Rectal smooth muscle tissue (tissue), 1 donor: ENCODE measurements around the gene FOXF2.
A peak's percentile ranks its signal among the peaks of the same experiment; 100 is the strongest.

Experiments
- H3K27ac ChIP-seq: one replicate; pipeline ENCODE4 v1.7.0; 2013; ENCODE audit warnings: low read depth, low read length, inconsistent platforms
- H3K27me3 ChIP-seq: one replicate; pipeline ENCODE4 v1.7.0; 2013; ENCODE audit warnings: low read length; ENCODE audit not compliant: control insufficient read depth, insufficient read depth
- H3K36me3 ChIP-seq: one replicate; pipeline ENCODE4 v1.7.0; 2013; ENCODE audit warnings: low read length; ENCODE audit not compliant: control insufficient read depth, insufficient read depth
- H3K4me1 ChIP-seq: one replicate; pipeline ENCODE4 v1.7.0; 2013; ENCODE audit warnings: low read length; ENCODE audit not compliant: control insufficient read depth, insufficient read depth
- H3K4me3 ChIP-seq: one replicate; pipeline ENCODE4 v1.7.0; 2013; ENCODE audit warnings: low read length
- H3K9ac ChIP-seq: one replicate; pipeline ENCODE4 v1.7.0; 2013; ENCODE audit warnings: low read length

FOXF2 gene

GRCh38 chr6:1387876-1388629, 1.3 kb upstream of the FOXF2 start:
- no peak overlapping the region for H3K9ac ChIP-seq
- H3K4me1 ChIP-seq, result peaks cover under 1% of the 10 kb centered on the region
- peaks cover 25% of the 10 kb centered on the region for H3K27me3 ChIP-seq
- peak overlapping the region; percentile 91 for H3K27ac ChIP-seq
- H3K36me3 ChIP-seq, result no peaks in the 10 kb centered on the region
- peak overlapping the region; percentile 44 for H3K4me3 ChIP-seq

DNA sequence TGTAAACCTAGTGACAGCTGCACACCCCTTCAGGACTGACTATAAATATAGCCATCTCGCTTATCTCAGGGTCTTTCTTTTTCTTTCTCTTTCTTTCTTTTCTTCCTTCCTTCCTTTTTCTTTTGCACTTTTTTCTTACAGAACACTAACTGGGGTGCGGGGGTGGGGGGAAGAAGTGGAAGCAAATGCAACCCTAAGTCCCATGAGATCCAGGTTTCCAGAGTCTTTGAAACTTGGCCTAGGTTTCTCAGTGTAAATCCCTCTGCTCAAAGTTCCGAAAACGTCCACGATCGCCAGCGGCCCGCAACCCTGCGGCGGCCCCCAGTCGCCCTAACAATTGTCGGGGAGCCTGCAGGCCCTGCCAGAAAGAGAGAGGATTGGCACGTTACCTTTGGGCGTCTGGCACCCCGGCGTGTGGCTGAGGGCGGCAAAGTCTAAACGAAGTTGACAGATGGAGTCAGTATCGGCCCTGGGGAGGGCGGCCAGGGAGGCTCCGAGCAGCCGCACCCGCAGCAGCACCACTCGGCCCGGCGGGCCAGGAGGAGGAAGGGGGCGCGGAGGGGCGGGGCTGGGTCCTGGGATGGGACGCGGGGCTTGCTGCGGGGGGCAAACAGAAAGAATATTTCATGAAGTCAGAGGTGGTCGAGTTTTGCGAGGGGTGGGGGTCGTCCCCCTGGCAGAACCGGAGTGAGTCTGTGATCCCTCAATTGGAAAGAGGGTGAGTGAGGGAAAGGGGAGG, 577 bp upstream of the FOXF2 start:
- H3K4me3 ChIP-seq, result peak overlapping the region; percentile 44
- H3K9ac ChIP-seq, result no peak overlapping the region
- H3K4me1 ChIP-seq, result no peaks in the 10 kb centered on the region
- no peaks in the 10 kb centered on the region for H3K36me3 ChIP-seq
- H3K27me3 ChIP-seq, result peaks cover 23% of the 10 kb centered on the region
- peak overlapping the region; percentile 91 for H3K27ac ChIP-seq

- peak overlapping the region; percentile 91 for H3K27ac ChIP-seq
Measured at GRCh38 chr6:1390133-1390945, 963 bp downstream of the FOXF2 start.

DNA sequence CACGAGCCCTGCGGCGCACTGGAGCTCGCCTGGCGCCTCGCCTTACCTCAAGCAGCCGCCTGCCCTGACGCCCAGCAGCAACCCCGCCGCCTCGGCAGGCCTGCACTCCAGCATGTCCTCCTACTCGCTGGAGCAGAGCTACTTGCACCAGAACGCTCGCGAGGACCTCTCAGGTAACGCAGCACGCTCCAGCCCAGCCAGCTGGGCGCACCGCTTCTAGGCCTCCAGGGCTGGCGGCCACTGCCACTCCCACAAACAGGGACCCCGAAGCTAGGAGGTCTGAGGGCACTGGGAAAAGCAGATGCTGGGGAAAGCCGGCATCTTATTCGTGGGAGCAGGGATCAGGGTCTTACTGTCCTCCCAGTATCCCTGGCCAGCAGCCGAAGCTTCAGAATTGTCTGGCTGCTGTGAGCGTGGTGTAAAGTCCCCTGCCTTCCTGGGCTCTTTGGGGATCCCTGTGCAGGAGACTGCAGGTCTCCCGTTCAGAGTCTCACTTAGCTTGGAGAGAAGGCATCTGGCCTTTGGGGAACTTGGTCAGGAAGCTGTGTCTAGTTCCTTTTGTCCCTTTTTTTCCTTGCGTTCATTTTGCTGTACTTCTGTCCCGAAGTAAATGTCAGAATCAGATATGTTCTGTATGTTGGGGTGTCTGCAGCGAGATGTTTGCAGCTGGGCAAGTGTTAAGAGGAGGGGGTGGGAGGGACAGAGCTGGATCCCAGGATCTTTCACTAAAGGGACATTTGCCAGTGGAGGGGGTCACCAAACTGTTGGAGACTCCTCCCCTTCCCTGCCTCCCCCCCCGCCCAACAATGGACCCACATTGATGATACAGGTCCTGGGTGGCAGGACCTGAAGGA, 1.8 kb downstream of the FOXF2 start:
- peaks cover 13% of the 10 kb centered on the region for H3K27me3 ChIP-seq
- H3K36me3 ChIP-seq, result no peaks in the 10 kb centered on the region
- H3K4me3 ChIP-seq, result peak overlapping the region; percentile 66
- peak overlapping the region; percentile 91 for H3K27ac ChIP-seq
- H3K9ac ChIP-seq, result peak overlapping the region; percentile 45
- peaks cover 6% of the 10 kb centered on the region for H3K4me1 ChIP-seq

More at GRCh38 chr6:1390133-1390945, 963 bp downstream of the FOXF2 start:
- Histone ChIP-seq H3K27me3 (peaks cover 10% of the 10 kb centered on the region), H3K9ac (no peak overlapping the region), H3K4me1 (peaks cover 3% of the 10 kb centered on the region), H3K4me3 (peak overlapping the region; percentile 68), H3K36me3 (no peaks in the 10 kb centered on the region)

DNA sequence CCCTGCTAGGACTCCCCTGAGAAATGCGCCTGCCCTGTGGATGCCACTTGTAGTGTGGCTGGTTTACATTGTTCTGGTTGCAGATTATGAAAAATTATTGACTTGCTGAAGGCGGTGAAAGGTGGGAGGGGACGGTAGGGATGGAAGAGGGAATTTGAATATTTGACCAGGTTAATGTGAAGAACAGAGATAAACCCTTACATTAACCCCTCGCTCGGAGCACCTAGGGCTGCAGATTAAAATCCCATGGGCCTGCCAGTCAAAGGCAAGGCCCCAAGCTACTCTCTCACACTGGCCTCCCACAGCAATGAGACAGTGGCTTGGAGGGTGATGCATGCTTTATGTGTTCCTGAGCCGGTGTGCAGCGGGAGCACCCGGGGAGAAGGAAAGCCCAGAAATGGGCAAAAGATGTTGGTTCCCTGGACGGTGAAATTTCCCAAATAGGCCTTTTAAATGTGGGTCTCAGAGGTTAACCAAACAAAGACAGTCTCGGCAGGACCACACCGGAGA, 2.5 kb downstream of the FOXF2 start:
- H3K36me3 ChIP-seq, result no peaks in the 10 kb centered on the region
- H3K9ac ChIP-seq, result no peak overlapping the region
- peaks cover 10% of the 10 kb centered on the region for H3K4me1 ChIP-seq
- peak overlapping the region; percentile 91 for H3K27ac ChIP-seq
- peak overlapping the region; percentile 66 for H3K4me3 ChIP-seq
- H3K27me3 ChIP-seq, result peaks cover 14% of the 10 kb centered on the region

DNA sequence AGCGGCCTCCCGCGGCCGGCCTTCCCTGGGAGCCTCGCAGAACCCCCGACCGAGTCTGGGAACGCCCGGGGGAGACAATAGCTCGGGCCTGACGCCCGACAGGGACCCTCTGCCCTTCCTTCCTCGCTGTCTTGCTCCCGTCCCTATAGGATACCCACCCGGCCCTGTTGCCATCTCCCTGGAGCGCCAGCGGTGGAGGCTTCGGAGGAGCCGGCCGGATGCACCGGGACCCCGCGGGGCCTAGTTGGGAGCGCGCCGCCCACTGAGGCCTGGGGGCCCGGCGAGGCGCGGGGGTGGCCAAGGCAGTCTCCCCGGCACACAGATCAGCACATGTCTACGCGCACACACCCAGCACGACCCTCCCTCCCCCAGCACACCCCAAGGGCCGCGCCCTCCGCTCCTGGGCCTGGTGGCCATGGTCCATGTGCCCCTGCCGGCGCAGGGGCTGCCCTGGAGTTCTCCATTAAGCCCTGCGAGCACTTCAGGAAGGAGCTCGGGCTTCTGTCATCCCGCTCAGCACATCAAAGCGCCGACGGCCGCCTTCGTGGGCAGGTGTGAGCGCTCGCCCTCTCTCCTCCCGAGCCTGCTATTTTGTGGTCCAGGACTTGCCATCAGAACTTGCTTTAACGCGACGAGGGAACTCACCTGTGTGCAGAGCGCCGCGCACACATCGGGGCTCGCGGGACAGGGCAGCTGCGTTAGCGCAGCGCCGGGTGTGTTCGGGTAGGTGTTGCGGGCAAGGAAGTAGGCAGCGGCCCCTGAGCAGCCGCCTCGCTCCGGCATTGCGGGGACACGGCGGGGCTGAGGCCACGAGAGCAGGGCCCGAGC, 3.7 kb downstream of the FOXF2 start:
- Histone ChIP-seq H3K27ac (peak overlapping the region; percentile 91), H3K4me3 (peak overlapping the region; percentile 66), H3K9ac (peak overlapping the region; percentile 62), H3K36me3 (no peaks in the 10 kb centered on the region), H3K4me1 (peaks cover 10% of the 10 kb centered on the region), H3K27me3 (peaks cover 14% of the 10 kb centered on the region)

DNA sequence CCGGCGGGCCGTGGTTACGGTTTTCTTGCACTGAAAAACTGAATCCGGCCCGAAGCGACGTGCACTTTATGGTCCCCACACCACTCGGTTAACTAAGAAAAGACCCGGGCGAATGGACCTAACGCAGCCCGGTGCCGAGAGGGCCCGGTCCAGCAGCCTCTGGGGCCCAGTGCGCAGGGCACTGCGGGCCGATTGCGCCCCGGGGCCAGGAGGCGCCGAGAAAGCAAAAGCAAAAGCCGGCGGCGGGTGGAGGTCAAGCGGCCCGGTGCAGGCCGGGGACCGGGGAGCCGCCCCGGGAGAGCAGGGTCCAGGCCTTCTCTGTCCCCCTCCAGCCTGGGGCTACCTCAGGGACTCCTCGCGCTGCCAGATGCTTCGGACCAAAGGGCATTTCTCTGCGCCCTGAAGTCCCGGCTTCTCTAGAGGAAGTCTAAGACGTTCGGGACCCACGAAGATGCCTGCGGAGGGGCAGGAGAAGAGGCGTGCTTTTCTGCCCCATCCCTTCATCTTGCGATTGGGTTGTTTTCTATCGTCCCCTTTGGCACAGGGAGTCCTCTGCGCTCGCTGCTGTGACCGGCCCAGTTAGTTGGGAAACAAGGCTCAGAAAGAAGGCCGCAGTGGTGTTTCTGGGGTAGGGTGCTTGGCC, 4.4 kb downstream of the FOXF2 start:
- H3K36me3 ChIP-seq, result no peaks in the 10 kb centered on the region
- H3K4me1 ChIP-seq, result peaks cover 10% of the 10 kb centered on the region
- H3K27ac ChIP-seq, result peak overlapping the region; percentile 91
- H3K9ac ChIP-seq, result peak overlapping the region; percentile 52
- peaks cover 14% of the 10 kb centered on the region for H3K27me3 ChIP-seq
- peak overlapping the region; percentile 66 for H3K4me3 ChIP-seq

DNA sequence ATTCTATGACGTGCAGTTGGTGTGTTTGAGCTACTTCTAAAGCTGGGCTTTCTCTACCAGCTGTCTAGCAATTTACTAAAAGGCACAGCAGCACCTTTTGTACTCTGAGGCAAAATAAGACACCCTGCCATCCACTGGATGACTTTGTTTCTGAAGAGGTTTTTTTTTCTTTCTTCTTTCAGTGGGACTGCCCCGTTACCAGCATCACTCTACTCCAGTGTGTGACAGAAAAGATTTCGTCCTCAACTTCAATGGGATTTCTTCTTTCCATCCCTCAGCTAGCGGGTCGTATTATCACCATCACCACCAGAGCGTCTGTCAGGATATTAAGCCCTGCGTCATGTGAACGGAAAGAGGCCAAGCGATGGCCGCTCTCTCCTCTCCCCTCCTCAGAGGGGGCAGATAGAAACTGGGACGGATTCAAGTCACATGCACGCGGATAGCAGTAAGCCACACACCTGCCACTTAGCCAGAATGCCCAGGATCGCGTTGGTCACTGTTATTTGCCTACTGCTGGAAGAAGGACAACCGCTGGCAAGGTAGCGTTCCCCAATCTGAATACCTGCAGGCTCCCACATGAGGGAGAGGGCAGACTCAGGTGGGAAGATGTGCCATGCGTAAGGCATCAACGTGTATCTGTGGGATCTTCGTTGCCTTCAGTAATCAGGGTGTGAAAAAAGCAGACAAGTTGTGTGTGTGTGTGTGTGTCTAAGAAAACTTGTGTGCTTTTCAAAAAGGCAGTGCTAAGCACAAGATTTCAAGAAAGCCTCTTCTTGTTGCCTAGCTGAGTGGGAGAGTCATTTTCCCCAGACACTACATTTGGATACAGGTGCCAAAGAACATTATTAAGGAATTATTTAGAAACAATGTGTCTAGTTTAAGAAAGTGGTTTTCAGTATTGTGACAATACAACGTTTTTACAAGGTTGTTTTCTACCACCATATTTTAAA, 5.4 kb downstream of the FOXF2 start:
- H3K36me3 ChIP-seq, result no peaks in the 10 kb centered on the region
- peaks cover 10% of the 10 kb centered on the region for H3K4me1 ChIP-seq
- H3K4me3 ChIP-seq, result peak overlapping the region; percentile 66
- H3K27ac ChIP-seq, result peak overlapping the region; percentile 91
- peaks cover 12% of the 10 kb centered on the region for H3K27me3 ChIP-seq
- H3K9ac ChIP-seq, result peak overlapping the region; percentile 52

DNA sequence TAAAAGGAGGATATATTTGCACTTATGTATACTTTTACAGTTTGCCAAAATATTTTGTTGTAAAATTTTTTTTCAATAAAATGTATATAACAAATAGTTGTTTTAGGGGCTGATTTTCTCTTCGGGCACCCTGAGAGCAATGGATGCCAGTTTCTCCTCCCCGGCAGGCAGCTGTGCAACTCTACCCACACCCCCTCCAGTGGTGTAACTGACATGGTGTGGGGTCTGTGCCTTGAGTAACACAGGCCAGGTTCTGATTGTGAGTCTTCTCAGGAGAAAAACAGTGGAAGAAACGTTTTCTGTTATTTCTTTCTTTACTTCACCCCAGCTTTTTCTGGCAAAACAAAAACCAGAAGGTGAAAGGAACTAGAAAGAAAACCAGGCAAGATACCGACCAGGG, 6.1 kb downstream of the FOXF2 start:
- H3K36me3 ChIP-seq, result no peaks in the 10 kb centered on the region
- H3K4me3 ChIP-seq, result peak overlapping the region; percentile 33
- peak overlapping the region; percentile 6 for H3K9ac ChIP-seq
- H3K27me3 ChIP-seq, result peaks cover 12% of the 10 kb centered on the region
- H3K27ac ChIP-seq, result peak overlapping the region; percentile 59
- H3K4me1 ChIP-seq, result peaks cover 10% of the 10 kb centered on the region
